AG09319 (cell line): Measurements from ENCODE around the gene SEMA3F.
"Not testable (repeated sequence)": the region's sequence is repeated elsewhere in the genome, so short reads cannot be mapped to it uniquely, and the experiment has no call there.

Source experiments
- DNase-seq: peaks from one replicate; pipeline ENCODE4 v3.0.0-alpha.2; 2010; ENCODE audit warnings: low read depth; ENCODE audit errors: extremely low read depth
- TF ChIP-seq, protein P1 (sequence below): IDR thresholded peaks from 2 replicates; pipeline ENCODE4 v1.5.1; 2011; ENCODE audit warnings: low read depth, mild to moderate bottlenecking, inconsistent platforms, low read length, moderate library complexity

The SEMA3F gene

DNA sequence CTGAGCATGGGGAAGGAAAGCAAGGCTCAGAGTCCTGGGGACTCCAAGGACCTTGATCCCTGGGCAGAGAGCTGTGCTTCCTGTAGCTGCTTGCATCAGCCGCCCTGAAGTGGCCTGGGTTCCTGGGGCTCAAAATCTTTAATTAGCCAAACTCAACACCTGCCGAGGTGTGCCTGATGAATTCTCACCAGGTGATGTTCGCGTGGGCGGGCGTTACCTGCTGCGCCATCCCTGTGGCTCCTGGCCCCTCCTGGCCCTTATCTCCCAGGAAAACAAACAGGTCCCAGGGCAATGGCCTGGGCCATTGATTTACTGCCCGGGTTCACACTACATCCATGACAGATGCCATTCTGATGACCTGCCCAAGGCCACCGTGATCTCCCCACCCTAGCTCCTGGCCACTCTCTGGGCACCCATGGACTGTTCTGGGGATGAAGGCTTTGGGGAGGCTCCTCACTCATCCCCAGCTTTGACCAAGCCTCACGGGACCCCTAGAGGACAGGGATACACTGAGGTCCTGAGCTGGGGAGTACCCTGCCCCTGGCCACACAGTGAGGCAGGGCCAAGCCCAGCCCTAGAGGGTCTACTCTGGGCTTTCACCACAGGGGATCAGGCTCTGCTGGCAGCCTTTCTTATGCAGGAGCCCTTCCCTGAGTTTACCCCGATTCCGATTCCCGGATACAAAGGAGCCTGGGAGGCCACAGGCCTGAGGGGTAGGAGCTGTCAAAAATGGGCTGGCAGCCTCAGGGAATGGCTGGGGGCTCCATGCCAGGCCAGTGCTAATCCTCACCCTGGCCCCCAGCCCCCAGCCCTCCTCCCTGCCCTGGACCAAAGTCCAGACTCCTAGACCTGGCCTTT, 55.6 kb downstream of the SEMA3F start:
- TF ChIP-seq, protein P1, sequence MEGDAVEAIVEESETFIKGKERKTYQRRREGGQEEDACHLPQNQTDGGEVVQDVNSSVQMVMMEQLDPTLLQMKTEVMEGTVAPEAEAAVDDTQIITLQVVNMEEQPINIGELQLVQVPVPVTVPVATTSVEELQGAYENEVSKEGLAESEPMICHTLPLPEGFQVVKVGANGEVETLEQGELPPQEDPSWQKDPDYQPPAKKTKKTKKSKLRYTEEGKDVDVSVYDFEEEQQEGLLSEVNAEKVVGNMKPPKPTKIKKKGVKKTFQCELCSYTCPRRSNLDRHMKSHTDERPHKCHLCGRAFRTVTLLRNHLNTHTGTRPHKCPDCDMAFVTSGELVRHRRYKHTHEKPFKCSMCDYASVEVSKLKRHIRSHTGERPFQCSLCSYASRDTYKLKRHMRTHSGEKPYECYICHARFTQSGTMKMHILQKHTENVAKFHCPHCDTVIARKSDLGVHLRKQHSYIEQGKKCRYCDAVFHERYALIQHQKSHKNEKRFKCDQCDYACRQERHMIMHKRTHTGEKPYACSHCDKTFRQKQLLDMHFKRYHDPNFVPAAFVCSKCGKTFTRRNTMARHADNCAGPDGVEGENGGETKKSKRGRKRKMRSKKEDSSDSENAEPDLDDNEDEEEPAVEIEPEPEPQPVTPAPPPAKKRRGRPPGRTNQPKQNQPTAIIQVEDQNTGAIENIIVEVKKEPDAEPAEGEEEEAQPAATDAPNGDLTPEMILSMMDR: no peak
- DNase-seq: no peak

DNA sequence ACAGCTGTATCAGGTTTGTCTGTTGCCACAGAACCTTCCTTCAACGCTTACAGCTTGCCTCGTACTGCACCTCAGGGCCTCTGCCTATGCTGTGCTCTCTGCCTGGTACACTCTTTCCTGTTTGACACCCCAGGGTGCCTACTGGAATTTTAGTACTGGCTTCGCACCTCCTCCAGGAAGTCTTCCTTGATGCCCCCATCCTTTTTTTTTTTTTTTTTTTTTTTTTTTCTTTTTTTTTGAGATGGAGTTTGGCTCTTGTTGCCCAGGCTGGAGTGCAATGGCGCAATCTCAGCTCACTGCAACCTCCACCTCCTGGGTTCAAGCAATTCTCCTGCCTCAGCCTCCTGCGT, 56.2 kb downstream of the SEMA3F start:
- not testable (repeated sequence) for DNase-seq

DNA sequence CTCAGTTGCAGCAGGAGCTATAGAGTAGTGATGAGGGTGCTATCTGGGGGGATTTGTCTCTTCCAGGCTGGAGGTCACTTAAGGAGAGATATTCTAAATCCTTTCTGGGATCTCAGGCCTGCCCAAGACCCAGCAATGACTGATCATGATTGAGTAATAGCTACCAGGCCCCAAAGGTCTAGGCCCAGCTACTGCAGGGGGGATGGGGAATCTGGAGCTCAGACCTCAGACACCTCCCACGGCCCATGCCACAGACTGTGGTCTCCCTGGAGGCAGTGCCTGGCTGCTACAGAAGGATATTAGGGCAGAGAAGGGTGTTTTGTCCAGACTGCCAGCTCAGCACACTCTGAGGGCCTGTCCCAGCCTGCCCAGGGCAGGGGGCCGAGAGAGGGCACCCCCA, 56.8 kb downstream of the SEMA3F start:
- TF ChIP-seq, protein P1: no peak
- DNase-seq: peak; percentile 8

DNA sequence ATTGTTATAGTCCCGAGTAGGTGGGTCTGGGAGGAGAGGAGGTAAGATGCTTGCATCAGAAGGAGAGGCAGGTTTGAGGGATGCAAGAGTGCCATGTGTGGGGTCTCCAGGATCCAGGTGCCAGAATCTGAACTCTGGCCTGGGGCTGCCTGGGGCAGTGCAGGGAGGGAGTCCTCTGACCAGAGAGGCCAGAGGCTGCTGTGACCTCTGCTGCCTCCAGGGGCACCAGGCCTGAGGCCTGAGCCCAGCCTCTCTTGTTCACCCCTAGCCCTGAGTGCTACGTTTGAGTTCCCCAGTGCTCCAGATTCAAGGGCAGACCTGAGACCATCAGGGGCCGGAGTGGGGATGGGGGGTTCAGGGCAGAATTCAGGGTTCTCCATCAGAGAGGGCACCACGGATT, 57.4 kb downstream of the SEMA3F start:
- no peak for DNase-seq
- TF ChIP-seq, protein P1: no peak

DNA sequence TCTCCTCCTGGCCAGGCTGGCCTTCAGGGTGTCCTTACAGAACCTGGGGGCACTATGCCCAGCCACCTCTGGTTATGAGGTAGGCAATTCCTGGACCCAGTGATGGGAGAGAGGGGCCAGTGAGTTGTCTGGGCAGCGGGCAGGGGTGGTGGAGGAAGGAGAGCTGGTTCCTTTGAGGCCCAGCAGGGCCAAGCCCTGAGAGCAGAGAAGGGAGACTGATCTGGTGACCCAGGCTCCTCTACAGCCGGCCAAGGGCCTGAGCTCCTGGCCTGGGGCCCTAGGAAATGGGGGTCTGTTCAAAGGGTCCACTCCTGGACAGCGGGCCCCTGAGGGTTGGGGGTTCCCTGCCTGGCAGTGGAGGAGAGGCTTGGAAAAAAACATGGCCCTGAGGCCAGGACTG, 57.8 kb downstream of the SEMA3F start:
- TF ChIP-seq, protein P1: no peak

DNA sequence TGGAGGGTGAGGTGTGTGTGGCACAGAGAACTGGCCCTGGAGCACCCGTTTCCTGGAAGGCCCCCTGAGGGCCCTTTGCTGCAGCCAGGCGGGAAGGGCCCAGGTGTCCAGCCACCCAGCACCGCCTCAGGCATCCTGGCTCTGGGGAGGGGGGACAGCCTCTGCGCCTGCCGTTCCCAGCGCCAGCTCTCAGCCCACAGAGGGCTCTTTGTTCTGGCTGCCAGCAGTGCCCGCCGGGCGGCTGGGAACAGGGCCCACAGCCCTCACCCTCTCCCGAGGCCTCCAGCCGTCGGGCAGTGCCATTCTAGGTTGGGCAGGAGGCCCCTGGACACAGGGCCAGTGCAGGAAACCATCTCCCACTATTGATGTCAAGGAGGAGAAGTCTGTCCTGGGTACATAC, 58.2 kb downstream of the SEMA3F start:
- no peak for DNase-seq
- TF ChIP-seq, protein P1: no peak

More for the DNA sequence above, 57.8 kb downstream of the SEMA3F start:
- no peak for DNase-seq

DNA sequence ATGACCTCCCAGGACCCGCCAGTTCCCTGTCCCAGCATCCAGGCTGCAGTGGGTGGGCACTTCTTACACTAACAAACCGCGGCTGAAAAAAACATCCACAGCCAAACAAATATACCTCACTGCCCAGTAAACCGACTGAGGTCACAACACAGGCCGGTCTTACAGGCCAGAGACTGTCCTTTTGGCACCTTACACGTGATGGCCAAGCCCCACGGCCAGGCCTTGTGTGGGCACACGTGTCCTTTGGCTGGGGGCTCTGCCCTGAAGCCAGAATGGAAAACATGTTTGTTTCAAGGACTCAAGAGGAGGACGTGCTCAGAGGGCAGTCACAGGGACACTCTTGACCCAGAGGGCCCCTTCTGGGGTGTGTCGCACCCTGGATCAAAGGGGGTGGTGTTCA, 59.7 kb downstream of the SEMA3F start:
- TF ChIP-seq, protein P1: no peak
- DNase-seq: no peak

DNA sequence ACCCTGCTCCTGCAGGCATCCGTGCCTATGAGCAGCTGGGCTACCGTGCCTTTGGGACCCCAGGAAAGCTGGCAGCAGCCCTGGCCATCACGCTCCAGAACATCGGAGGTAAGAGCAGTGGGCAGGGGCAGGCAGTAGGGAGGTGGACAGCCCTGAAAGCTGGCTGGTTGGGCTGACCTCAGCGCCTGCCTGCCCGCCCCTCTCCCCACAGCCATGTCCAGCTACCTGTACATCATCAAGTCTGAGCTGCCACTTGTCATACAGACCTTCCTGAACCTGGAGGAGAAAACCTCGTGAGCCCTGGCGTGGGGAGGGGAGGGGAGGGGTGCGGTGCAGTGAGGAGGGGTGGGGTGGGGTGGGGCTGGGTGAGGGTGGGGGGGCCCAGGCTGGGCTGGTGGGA, 60.4 kb downstream of the SEMA3F start:
- TF ChIP-seq, protein P1: no peak
- no peak for DNase-seq
